GM19238 (cell line): ENCODE data around the gene PDE11A.
"Not testable (repeated sequence)": the region's sequence is repeated elsewhere in the genome, so short reads cannot be mapped to it uniquely, and the experiment has no call there.

Experiments used
- DNase-seq: peaks from one replicate; pipeline ENCODE4 v3.0.0; 2011; ENCODE audit warnings: low spot score; ENCODE audit not compliant: insufficient read length

Gene PDE11A

DNA sequence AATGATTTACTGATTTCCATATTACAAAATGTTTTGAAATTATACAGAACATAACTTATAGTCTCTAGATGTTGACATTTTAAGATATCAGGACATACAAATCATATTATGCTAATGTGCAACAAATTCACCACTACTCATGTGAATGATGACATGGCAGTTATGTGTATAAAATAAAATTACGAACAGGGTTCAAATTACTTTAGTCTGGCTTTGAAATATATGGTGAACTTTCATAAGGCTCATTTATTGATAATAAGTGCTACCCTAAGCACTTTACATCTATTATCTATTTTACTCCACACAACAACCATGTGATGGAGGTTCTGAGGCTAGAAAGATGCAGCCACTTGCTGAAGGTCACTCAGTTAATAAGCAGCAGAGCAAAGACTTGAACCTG, 62.8 kb downstream of the PDE11A start:
- no peak for DNase-seq

DNA sequence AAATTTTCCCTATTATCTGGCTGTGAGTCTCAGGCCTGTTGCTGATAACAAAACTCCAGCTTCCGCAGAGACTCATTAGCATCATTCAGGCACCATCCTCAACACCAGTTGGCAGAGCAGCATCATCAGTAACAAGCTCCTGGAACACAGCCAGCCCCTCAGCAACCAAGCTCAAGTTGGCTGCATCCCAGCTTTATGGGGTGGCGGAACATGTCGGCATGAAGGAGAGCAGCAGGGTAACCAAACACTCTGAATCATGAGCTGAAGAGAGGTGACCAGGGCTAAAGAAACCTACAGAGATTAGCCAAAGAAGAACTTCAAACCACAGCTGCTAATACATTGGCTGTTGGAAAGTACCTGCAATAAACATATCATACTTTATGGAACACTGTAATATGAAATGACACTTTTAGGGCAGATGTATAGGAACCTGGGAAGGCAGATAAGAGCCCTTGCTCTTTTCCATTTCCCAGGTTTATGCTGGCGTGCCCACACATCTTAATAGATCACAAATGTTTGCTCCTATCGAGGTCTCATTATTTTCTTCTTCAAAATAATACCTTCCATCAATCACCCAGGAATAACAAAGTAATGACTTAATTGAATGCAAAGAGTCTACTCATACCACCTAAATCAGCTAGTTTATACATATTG, 63.8 kb downstream of the PDE11A start:
- DNase-seq = no peak

DNA sequence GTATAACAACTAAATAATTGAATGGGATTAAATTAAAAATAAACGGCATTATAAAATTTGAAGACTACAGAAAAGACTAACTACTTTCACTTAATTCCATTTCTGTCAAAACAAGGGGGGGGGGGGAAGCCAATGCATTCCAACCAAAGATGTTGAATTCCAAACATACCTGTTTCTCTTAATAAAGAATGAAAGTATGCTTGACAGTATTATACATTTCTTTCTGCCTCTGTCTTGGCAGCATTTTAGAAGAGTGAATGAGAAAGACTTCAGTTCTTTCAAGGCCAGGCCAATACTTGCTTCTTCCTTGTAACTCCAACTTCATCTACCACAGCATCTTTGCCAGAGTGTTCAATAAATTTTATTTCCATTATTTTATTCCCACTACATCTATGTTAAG, 65.9 kb downstream of the PDE11A start:
- no peak for DNase-seq

DNA sequence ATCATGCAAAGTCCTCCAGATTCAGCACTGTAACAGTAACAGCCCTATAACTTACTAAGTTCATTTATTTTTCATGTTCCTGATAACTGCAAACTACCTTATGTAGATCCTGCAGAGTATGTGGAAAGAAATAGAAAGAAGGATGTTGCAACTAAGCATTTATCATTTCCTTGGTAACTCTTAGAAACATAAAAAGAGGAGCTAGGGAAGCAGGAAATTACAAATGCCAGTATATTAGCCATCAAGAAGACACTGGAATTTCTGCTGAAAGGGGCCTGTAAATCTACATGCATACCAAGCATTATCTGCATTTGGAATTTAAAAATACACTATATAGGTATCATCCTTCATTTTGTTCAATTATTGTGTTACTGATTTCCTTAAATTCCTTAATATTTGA, 66.8 kb downstream of the PDE11A start:
- no peak for DNase-seq

DNA sequence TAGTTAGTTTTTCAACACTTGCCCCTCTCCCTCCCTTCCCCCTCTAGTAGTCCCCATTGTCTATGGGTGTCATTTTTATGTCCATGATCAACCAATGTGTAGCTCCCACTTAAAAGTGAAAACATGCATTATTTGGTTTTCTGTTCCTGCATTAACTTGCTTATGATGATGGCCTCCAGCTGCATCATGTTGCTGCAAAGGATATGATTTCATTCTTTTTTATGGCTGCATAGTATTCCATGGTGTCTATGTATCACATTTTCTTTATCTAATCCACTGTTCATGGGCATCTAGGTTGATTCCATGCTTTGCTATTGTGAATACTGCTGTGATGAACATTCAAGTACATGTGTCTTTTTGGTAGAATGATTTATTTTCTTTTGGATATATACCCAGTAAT, 70.5 kb downstream of the PDE11A start:
- DNase-seq = no peak

DNA sequence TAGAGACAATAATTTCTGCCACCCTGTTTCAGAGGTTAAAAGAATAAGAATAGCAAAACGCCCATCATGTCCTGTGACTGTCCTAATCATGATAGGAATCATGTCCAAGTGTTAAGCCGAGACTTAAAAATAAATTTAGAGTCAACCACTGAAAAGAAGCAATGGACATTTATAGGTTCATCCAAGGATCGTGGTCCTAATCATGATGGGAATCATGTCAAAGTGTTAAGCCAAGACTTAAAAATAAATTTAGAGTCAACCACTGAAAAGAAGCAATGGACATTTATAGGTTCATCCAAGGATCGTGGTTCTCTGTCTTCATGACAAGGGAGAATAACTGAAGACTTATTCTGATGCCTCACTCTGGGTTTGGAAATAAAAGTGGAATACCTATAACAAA, 73.6 kb downstream of the PDE11A start:
- DNase-seq = no peak

DNA sequence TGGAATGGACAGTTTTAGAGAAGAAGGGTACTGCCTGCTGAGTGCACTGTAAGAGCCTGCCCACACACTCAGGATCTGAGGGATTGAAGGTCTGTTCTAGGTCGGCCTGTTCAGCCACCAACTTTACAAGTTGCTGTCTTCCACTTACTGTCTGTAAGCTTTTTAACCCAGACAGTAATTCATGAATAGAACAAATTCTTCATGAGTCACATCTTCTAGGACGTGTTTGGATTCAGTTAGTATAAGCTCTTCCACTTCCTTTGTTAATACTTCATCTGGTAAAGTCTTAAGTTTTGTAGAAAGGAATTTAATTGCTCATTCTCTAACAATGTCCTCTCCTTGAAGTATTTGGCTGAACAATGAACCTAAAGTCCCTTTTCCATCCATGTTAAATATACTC, 74.6 kb downstream of the PDE11A start:
- no peak for DNase-seq

DNA sequence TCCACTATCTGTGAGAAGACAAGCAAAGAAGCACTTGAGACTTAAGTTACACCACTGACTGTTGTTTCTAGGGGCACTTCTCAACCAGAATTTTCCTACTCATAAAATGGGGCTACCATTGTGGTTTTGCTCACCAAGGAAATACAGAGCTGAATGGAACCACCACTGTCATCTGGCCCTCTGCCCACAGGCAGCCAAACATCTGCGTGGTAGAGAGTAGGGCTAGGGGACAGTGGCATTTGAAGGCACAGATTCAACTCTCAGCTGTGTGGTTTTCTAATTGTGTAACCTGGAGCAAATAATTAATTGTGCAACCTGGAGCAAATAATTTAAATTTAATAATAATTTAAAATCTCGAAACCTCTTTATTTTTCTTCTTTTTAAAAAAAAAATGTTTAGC, 79.6 kb downstream of the PDE11A start:
- DNase-seq = no peak

DNA sequence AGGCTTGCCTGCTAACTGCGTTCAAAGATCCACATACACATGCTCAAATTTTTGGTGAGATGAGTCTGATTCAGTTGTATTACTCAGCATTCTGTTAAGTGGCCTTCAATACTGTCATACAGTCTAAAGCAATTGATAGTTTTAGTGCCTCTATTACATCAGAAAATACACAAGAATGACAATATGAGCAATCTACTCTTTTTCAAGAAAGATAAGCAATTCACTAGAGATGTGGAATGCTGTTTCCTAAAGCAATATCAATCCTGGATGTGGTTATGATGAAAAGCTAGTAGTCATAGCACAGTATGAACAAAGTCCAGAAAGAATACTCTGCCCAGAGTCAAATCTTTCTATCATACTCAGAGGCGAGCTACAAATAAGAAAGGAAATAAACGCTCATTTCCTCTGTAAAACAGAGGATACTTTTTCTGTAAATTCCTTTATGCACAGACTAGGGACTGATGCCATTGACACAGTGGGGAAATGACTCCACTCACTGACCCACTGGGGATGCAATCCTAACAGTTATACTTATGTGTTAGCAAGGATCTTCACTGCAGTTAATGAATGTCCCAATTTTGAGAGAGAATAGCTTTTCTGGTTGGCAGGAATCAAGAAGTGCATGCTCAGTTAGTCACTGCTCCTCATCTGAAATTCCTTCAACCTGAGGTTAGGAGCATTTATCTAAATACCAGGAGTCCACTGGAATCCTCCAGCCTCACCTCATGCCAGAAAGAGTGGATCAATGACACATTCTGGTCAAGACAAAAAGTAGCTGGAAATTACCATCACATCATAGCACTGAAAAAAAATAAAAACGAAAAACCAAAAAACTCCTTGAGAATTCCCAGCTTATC, 83.3 kb downstream of the PDE11A start:
- DNase-seq = no peak

DNA sequence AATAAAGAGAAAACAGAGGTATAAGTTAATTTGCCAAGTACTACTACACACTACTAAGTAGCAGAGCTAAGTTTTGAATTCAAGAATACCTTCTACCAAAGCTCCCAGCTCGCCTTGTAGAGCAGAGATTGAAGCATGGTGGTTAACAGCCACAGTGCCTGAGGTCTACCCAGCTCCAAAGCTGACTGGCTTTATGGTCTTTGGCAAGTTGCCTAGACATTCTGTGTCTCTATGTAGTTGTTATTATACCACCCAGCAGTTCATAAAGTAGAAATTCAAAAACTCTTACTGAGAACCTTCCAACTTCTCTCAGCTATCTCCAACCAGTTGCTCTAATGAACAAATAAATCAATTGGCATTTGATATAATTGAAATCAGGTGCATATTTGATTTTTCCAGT, 87.8 kb downstream of the PDE11A start:
- no peak for DNase-seq

DNA sequence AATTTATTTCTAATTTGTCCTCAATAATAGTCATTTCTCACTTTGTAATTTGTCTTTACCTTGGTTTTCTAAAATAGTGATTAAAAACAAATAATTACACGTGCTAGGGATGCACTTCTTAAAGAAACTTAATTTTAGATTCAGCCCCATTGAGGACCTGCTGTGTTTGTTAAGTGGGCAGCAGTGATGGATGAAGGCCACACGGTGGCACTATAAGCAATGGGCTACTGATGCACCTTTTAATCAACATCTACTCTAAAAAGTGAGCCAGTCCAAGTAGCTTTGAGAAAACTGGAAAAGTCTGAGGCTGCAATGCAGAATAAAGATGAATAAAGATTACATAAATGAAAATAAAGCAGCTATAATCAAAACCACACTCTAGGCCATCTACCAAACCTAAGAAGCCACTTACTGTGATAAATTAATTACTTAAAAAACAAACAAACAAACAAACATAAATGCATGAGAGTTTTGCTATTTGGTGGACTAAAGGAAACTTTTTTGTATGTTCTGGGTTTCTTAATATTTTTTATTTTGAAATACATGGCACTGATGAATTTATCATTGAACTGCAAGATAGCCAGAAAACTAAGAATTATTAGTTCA, 89.3 kb downstream of the PDE11A start:
- peak; percentile 20 for DNase-seq

DNA sequence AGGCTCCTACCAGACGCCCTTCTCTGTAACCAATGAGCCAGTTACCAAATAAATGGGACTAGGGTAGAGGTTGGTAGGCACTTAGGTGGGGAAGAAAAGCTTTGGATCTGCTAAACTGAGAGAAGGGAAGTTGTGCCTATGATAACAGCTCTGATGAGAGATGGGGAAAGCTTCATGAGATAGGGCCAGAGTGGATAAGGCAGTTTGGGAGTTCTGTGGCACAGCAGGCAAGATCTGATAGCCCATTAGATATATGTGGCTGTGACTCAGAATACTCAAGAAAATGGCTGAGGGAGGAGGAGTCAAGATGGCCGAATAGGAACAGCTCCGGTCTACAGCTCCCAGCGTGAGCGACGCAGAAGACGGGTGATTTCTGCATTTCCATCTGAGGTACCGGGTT, 99.8 kb downstream of the PDE11A start:
- DNase-seq = no peak

DNA sequence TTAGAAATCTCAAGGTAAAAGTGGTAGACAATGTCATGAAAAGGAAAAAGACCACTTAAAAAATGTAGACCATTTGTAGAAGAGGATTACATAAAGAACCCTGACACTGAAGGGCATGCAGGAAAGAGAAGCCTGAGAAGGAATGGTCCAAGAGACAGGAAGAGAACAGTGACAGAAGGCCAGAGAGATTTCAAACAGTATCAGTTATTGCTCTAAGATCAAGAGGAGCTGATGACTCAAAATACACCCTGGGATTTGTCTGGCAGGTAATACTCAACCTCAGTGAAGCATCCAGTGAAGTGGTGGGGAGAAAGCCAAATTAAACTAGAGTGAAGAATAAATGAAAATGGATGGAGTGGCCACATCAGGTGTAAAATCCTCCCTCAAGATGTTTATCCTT, 100.5 kb downstream of the PDE11A start:
- DNase-seq = no peak

DNA sequence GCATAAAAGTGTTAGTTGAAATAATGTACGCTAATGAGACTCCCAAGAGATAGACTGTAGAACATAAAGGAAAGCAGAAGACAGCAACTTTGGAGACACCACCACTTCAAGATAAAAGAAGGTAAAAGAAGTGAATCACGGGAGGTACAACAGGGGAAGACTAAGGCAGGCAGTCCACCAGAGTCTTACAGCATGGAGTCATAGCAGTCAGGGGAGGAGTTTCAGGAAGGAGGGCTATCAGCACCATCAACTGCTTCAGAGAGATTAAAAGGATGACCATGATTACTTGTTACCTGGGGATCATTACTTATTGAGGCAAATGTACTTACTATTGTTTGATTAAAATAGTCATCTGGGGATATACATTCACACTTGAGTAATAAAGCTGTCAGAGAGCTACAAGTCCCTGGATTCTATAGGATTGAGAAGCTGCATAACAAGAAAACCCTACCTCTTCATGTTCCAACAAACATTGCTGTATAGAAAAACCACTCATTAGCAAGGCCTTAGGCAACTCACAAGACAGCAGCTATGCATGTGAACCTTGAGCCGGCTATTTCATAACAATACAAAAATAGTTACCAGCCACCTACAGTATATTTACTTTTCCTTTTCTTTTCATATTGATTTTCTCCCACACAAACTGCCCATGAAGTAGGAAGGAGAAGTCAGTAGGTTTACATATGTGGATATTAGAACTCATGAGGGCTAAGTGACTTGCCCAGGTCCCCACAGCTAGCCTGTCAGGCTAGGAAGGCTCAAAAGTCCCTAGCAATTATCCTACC, 101.7 kb downstream of the PDE11A start:
- no peak for DNase-seq

DNA sequence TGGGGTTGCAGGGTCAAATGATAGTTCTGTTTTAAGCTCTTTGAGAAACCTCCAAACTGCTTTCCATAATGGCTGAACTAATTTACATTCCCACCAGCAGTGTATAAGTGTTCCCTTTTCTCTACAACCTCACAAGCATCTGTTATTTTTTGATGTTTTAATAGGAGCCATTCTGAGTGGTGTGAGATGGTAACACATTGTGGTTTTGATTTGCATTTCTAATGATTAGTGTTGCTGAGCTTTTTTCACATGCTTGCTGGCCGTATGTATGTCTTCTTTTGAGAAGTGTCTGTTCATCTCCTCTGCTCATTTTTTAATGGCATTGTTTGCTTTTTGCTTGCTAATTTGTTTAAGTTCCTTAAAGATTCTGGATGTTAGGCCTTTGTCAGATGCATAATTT, 107.7 kb downstream of the PDE11A start:
- DNase-seq = no peak

DNA sequence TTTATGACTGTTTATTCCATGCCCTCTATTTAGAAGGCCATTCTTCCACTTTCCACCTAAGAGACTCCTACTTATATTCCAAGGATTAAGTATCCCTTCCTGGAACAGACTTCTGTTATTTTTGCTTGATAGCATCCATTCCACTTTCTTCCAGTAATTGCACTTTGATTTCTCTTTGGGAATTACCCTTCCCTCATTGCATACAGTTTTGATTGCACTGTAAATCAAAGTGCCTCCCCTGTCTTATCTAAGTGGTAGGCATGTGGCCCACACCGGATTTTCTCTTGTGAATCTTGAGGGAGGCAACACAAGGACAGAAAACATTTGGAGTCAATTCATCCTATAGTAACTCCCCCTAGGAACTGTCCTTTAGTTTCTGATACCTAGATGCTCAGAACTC, 120.4 kb downstream of the PDE11A start:
- DNase-seq = no peak

DNA sequence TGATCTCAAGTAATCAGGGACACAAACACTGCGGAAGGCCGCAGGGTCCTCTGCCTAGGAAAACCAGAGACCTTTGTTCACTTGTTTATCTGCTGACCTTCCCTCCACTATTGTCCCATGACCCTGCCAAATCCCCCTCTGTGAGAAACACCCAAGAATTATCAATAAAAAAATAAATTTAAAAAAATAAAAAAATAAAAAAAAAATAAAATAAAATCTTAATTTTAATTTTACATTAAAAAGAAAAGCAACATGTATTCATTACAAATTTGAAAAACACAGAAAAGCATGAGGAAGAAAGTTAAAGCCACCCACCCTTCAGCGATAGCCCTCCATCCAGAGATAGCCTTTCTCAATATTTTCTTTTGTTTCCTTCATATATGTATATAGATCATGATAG, 125.0 kb downstream of the PDE11A start:
- not testable (repeated sequence) for DNase-seq

DNA sequence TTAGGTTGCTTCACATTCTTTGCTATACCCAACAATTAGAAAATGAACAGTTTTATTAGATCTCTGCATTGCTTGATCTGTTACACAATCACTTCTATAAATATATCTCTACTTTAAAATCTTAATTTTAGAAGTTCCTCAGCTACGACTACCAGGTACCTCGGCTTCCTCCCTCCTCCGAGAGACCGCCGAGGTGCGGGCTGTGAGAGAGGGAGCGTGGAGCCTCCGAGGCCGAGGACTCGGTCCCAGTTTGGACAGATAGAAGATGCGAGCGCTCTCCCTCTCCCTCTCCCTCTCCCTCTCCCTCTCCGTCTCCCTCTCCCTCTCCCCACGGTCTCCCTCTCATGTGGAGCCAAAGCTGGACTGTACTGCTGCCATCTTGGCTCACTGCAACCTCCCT, 128.0 kb downstream of the PDE11A start:
- not testable (repeated sequence) for DNase-seq

DNA sequence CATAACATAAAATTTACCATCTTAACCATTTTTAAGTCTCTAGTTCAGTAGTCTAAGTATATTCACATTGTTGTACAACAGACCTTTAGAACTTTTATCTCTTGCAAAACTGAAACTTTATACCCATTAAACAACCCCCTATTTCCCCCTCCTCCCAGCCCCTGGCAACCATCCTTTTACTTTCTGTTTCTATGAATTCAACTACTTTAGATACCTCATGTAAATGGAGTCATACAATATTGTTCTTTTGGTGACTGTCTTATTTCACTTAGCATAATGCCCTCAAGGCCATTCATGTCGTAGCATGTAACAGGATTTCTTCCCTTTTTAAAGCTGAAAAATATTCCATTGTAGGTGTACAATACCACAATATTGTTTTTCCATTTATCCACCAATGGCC, 129.8 kb downstream of the PDE11A start:
- no peak for DNase-seq

DNA sequence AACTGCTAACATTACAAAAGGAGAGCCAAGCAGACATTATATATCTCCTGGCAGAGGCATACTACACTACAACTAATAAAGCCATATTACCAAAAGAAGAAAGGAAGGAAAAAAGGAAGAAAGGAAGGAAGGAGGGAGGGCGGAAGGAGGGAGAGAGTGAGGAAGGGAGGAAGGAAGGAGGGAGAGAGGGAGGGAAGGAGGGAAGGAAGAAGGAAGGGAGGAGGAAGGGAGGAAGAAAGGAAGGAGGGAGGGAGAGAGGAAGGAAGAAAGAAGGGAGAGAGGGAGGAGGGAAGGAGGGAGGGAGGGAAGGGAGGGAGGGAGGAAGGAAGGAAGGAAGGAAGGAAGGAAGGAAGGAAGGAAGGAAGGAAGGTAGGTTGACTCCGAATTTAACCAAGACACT, 133.4 kb downstream of the PDE11A start:
- no peak for DNase-seq

DNA sequence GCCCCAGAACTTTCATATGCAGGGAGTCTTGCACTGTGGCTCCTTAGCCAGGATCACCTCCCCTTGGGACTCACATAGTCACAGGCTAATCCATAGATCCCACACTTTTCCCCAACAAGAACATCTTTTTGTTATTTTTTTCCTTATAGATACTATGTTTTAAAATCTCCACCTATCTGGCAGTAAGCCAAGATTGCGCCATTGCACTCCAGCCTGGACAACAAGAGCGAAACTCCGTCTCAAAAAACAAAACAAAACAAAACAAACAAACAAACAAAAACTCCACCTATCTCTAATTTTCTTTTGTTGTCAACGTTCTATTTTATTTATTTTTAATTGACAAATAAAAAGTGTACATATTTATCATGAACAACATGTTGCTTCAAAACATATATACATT, 141.7 kb downstream of the PDE11A start:
- no peak for DNase-seq
